Glomerular endothelial cell (primary cell): ENCODE measurements around the gene EHD4. TPM values are rescaled to one million over a fixed set of nuclear protein-coding genes. Genes with fewer than 3 reads are reported as not detected.

ENCODE experiments used
- DNase-seq: peaks from one replicate; pipeline ENCODE4 v3.0.0-alpha.2; 2011; ENCODE audit warnings: low read depth, low spot score; ENCODE audit errors: extremely low read depth
- total RNA-seq: library from RNA; depleted of rRNA; stranded (reverse); fragments of >200 nt; gene quantifications from 2 replicates; pipeline ENCODE4 v1.2.3, GENCODE V29; 2015

Gene EHD4
- total RNA-seq, 1 donor from 2014 or later, result 236 TPM

GRCh38 chr15:41981371-41982132, 9.2 kb upstream of the EHD4 start:
- no peak for DNase-seq

- no peak for DNase-seq
Observed at GRCh38 chr15:41980654-41981323, 8.4 kb upstream of the EHD4 start.

DNA sequence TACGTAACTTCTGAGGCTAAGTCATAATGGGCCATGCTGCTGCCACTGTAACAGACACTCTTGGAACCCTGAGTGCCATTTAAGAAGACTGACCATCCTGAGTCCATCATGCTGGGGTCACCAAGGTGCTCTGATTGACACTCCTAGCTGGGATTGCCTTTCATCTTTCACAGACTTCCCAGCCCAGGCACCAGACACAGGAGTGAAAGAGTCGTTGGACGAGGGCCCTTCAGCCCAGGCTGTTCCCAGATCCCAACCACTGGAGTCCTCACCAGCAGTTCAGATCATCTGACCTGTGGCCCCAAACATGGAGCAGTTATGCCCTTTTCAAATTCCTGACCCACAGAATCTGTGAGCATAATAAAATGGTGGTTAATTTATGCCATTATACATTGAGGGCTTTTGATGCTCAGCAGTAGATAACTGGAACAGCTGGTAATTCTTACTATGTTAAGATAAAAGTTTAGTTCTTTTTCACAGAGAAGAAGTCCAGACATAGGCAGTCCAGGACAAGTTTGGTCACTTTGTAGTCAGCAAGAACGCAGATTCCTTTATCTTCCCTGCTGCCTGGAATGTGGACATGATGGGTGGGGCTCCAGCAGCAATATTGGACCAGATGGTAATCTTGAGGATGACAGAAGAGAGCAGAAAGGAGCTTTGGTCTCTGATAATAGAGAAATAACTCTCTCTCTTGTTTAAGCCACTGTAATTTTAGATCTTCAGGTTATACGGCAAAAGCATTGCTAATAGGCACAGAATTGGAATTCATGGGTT, 7.3 kb upstream of the EHD4 start:
- no peak for DNase-seq

DNA sequence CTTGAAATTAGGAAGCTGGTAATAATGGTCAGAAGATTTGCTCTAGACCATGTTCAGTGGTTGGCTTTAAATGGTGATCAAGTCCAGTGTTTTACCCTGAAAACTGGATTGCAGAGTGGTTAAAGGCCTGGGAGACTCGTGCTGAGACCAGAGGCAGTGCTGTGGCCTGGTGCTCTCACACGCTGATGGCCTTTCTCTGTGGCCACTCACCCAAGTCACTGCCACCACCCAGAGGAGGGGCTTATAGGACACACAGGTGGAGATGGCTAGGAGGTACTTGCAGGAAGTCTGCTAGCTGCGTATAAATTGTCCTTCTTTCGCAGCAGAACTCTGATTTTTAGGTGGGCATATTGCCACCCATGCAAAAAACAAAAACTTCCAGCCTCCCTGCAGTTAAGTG, 6.2 kb upstream of the EHD4 start:
- DNase-seq, result no peak

DNA sequence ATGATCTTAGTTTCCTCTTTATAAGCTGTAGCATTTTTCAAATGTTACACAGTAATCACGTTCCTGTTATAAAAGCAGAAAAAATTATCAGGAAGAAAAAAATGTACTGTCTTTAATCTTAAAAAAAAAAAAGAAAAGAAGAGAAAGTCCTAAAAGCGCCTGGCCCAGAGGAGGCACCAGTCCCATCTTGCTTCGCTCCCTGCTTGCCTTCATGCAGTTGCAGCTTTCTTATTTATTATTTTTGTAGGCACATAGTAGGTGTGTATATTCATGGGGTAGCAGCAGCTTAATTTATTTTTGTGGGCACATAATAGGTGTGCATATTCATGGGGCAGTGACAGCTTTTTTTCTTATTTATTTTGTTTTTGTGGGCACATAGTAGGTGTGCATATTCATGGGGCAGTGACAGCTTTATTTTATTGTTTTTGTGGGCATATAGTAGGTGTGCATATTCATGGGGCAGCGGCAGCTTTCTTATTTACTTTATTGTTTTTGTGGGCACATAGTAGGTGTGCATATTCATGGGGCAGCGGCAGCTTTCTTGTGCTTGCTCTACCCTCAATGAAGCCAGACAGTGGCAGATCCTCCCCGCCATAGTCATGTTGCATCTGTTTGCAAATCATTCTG, 5.5 kb upstream of the EHD4 start:
- no peak for DNase-seq

DNA sequence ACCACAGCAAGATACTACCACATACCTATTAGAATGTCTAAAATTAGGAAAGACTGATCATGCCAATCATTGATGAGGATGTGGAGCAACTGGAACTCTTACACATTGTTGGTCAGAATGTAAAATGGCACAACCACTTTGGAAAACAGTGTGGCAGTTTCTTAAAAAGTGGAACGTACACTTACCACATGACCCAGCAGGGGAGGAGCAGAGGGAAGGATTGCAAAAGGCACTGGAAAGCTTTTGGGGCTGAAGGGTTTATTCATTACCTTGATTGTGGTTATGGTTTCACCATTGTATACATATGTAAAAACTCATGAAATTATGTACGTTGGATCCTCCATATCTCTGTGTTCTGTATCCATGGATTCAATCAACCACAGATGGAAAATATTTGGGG, 3.3 kb upstream of the EHD4 start:
- DNase-seq, result no peak

- no peak for DNase-seq
Observed at GRCh38 chr15:41974041-41974440, 1.7 kb upstream of the EHD4 start.

- no peak for DNase-seq
Observed at GRCh38 chr15:41971895-41972252, 483 bp downstream of the EHD4 start.

- no peak for DNase-seq
Observed at GRCh38 chr15:41971089-41971894, 1.1 kb downstream of the EHD4 start.

GRCh38 chr15:41970456-41970855, 1.9 kb downstream of the EHD4 start:
- no peak for DNase-seq

DNA sequence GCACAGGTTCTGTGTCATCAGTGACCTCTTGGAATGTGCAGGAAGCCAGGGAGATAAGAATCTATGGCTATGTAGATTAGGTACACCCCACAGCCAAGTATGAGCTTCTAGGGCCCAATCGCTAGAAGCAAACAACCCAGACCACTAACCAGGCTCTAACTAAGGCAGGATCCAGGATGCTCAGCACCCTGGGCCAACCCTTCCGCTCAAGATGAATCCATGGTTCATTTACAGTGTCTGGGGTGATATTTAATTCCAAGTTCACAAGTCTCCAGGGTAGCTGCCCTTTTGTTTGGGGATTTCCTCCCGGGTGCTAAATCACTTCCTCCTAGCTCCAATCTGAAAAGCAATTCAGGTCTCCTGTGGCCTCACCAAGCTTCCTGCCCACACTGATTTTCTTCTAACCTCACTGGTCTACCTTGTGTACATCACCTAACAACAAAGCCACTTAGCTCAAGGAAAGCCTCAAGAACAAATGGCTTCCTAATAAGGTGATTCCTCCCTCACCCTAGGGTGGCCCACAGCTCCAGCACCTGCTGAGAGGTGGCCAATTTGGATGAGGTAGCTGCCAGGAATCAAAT, 2.4 kb downstream of the EHD4 start:
- no peak for DNase-seq

GRCh38 chr15:41968701-41969100, 3.7 kb downstream of the EHD4 start:
- DNase-seq, result no peak

DNA sequence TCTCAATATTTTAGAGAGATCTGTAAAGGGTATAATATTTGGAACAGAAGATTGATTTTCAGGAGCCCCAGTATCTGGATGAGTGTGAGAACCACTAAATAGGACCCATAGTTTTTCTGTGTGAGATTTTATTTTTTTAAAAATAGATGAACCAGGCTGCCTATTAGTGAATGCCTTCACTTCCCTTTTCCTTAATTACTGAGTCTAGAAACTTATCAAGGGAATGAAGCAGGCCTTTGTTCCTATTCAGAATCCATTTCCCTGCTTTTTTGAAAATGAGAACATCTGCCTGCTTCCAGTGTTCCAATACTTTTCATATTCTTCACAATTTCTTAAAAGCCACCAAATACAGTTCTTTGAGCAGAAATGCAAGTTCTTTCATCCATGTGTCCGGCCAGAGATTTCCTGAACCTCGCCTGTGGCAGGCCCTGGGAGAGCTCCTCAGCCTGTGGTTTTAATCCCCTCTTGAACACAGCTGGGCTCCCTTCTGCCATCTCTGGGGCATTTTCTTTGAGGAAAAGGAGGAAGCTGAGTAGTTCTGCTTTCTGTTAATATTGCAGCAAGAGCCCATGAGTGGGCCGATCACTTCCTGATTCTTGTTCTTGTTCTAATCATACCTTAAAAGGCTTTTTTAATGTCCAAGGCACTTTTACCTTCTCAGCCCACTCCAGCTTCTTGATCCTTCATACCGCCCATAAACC, 4.7 kb downstream of the EHD4 start:
- no peak for DNase-seq

DNA sequence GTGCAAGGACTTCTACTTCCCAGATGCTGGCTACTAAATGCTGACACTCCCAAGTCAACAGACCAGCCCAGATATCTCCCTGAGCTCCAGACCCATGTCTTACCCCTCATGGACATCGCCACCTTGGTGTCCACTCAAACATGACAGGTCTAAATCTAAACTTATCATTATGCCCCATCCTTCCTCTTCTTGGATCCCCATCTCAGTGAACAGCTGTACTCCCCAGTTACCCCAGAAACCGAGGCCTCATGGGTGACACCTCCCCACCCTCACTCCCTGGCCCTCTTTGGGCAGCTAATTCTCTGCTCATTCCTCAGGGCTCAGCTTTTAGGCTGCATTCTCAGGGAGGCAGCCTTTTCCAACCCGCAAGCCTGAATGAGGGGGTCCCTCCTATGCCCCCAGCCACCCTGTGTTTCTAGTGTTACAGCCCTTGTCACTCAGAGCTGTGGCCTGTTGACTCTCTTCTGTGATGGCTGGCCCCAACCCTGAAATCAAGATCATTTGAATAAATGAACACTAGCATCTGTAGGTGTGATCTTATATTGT, 5.4 kb downstream of the EHD4 start:
- no peak for DNase-seq

- DNase-seq, result no peak
Observed at GRCh38 chr15:41966414-41966812, 5.9 kb downstream of the EHD4 start.

DNA sequence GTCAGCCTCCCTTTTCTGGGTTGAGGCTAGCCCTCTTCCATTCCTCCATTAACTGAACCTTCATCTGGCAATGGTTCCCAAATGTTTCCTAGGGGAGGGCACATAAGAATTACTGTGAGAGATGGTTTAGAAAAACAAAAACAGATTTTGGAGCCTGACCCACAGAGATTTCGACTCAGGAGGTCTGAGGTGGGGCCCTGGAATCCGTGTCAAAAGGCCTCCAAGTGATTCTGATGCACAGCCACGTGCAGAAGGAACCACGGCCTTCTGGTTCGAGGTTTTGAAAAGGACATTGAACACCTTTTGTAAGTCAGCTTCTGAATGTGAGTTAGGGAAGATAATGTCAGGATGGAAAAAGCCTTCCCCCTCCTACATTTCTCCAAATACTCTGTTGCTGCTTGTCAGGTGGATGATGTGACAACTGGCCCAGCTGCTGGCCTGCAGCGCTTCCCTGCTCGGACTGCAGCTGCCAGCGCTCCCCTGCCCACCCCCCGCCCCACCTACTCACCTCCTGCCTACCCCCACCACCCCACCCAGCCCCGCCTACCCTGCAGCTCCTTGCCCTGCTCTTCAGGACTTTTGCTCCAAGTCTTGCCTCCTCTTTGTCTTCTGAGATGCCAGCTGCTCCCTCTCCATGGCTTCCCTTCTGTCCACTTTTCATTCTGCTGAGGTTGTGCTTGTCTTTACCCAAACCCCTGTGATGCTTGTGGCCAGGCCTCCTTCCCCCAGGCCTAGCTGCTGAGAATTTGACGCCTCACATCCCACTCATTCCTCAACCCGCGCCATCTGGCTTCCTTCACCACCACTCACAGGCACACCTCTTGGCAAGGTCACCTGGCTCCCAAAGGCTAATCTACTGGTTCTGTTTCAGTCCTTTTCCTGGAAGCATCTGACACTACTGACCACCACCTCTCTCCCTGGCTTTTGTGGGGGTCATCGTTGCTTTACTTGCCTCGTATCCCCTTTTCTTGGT, 6.6 kb downstream of the EHD4 start:
- DNase-seq, result no peak

GRCh38 chr15:41961595-41962202, 10.7 kb downstream of the EHD4 start:
- no peak for DNase-seq
